Nucleus accumbens (tissue), 56 donors: ENCODE results near the gene AREL1.
A peak's percentile ranks its signal among the peaks of the same experiment; 100 is the strongest.

Experiments
- DNase-seq, 56 donors: peaks; one replicate each; lab custom pipeline; 2025; lab: John Stamatoyannopoulos, UW

The AREL1 gene

DNA sequence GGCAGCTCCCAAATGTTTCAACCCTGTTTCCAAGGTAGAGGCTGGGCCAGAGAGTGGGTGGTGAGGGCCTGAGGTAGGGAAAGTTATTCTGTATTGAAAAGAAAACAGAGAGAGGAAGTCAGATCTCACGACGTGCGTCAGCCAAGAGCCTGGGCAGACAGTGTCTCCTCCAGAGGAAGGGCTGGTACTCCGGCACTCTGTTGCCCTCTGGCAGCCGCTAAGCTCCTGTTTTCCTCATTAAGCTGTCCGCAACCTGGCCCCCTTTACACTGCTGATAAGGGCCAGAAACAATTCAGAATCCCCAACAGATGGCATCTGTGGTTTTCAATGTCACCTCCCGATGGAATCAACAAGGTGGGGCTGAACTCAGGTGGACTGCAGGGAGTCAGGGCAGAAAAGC, 74.8 kb downstream of the AREL1 start:
- DNase-seq = no peak

DNA sequence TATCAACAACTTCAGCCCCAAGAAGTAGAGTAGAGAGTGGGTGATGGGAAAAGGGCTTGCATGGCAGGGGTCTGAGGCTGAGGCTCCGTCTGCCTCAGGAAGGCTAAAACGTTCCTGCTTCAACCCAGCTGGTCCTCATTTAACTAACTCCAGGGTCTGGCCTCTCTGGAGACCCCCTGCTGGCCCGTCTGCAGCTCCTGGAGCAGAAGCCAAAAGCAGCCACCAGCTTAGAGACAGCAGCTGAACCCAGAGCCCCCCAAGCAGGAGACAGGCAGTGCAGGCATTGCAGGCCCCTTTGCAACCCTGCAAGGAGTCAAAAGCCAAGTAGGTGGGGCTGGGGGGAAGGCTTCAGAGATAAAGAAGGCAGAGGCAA, 75.7 kb downstream of the AREL1 start:
- DNase-seq = no peak

DNA sequence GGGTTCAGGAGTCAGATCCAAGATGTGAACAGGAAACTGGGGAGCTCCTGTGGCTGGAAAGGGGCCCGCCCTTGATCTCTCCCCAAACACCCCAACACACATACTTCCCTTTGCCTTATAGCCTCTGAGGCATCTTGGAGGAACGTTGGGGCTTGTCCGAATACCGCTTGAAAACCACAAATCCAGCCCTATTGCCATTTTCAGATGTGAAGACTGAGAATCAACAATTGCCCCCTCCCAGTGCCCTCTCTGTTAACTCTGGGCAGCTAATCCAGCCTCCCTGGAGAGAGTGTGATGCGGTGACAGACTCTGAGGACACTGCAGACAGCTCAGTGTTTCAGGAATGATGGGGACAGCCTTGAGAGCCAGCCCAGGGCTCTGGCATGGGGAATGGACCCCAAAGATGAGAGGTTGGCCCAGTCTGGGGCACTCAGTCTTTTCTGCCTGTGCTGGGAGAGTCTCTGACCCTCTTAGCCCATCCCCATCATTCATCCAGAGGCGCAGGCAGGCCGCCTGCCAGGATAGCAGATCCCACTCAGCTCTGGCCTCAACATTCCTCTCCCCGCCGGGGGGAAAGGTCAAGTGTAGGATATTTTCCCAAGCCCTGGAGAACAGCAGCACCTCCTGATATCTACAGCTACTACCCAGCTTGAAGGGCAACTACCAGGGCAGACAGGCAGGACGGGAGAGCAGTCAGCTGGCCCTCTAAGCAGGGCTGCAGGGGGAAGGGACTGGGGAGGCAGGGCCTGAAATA, 76.3 kb downstream of the AREL1 start:
- DNase-seq = no peak

DNA sequence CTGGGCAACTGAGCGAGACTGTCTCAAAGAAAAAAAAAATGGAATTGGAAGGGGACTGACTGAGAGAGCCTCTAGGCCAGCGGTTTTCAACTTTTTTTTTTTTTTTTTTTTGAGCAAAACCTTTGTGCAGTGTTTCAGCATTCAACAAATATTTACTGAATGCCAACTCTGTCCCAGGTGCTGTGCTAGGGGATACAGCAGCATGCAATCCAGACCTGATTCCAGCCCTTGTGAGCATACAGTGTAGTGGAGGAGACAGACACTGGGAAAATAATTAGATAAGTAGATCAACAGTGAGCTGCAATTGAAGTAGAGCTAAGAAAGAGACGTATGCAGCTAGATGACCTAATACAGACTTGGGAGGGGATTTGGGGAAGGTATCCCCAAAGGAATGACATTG, 77.0 kb downstream of the AREL1 start:
- DNase-seq = no peak

DNA sequence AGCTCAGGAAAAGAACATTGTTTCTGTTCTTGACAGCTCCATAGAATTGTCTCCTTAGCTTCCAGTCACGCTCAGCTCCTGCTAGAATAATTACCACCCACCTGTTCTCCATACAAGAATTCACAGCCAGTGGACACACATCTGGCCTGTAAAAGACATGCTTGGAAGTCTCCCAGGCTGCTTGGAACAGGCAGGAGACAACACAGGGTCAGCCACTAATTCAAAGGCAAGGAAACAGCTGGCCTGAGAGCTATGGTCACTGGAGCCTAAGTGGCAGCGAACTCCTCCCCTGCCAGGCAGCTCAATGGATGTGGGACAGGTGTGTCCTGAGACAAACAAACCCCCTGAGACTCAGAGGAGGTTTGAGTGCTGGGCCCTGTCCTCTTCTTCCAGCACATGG, 77.9 kb downstream of the AREL1 start:
- DNase-seq = no peak

DNA sequence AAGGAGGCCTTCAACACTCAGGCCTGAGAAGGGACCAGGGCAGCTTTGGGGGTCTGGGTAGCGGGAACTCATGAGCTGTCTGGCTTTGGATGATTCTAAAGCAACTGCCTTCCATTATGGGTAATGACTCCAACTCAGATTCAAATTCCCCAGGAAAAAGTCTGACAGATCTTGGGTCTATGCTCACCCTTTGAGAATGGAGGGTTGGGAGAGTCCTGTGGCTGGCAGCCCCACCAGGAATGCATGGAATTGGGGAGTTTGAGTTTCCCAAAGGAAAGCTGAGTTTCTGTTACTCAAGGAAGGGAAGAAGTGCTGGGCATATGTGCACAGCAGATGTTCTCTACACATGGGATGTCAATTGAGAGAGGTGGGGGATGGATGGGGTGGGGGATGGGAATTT, 78.4 kb downstream of the AREL1 start:
- DNase-seq = no peak

DNA sequence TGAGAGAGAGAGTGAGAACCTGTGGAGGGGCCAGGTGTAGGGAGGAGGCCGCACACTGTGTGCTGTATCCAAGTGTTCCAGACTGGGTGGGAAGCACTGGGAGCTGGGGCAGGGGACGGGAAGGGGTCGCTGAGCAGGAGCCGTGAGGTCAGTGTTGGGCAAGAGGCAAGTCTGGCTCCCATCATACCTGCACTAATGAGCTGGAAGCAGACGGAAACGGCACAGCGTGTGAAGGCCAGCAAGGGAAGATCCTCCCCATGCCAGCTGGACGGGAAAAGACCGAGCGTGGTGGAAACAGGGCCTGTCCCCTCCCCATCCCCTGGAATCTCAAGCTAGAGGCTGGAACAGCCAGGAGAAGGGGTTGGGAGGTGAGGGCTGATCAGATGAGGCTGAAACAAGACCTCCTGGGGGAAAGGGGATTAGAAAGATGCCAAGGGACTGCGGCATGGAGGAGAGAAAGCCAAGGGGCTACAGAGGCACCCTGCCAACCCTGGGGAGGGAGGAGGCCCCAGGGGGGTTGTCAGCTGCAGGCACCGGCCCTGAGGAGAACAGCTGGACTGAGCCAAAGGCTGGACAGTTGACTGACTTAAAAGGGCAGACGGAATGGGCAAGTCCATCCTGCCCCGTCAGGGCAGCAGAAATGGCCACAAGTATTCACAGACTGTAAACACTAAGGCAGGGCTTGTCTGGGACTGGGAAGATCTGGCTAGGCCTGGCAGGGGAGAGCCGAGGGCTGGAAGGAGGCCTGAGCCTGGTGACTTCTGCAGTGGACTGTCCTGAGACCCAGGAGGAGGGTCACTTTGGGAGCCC, 81.8 kb downstream of the AREL1 start:
- DNase-seq = no peak

DNA sequence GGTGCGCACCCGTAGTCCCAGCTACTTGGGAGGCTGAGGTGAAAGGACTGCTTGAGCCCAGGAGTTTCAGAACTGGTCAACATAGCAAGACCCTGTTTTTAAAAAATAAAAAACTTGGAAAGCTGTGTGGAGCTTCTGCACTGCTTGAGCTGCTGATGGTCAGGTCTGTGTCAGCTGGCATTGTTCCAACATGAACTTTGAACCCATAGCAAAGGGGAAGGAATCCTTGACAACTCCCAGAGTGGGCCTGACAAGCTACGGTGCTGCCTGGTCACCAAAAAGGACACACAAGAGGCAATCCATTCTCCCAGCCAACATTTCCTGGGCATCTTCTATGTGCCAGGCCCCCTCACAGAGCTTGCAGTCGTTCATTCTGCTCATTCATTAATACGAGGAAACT, 84.5 kb downstream of the AREL1 start:
- DNase-seq = no peak

DNA sequence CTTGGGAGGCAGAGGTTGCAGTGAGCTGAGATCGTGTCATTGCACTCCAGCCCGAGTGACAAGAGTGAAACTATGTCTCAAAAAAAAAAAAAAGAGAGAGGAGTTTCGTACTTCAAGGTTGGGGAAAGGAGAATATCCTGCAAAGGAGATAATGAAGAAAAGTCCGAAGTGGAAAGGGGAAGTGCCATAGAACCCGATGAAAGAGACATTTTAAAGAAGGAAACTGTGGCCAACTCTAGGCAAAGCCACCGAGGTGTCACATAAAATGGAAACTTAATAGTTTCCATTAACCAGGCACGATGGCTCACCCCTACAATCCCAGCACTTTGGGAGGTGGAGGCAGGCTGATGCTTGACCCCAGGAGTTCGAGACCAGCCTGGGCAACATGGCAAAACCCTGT, 85.8 kb downstream of the AREL1 start:
- DNase-seq = no peak

DNA sequence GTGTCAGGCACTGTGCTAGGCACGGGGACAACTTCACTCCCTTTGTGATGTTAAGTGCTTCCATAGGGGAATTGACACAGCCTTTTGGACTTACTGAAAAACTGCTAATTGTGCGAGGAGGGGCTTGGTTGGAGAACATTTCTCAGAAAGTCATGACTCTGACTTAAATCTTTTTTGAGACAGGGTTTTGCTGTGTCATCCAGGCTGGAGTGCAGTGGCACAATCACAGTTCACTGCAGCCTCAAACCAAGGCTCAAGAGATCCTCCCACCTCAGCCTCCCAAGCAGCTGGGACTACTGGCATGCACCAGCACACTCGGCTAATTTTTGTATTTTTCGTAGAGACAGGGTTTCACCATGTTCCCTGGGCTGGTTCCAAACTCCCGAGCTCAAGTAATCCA, 90.6 kb downstream of the AREL1 start:
- DNase-seq = no peak

DNA sequence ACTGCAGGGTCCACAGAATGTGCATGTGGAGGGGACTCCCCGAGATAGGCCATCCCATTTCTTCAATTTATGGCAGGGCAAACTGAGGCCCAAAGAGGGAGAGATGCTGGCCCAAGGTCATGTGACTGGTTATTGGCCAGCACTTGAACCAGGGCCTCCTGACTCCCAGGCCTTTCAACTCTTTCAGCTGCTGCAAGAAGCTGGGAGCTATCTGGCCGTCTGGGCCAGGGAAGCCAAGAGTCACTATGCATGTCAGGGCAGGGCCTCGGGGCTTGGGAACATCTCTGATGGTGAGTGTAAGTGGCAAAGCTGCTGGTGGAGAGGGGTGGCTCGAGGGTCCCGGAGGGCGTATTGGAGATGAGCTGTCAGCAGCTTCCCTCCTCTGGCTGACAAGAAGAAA, 91.3 kb downstream of the AREL1 start:
- DNase-seq = no peak

DNA sequence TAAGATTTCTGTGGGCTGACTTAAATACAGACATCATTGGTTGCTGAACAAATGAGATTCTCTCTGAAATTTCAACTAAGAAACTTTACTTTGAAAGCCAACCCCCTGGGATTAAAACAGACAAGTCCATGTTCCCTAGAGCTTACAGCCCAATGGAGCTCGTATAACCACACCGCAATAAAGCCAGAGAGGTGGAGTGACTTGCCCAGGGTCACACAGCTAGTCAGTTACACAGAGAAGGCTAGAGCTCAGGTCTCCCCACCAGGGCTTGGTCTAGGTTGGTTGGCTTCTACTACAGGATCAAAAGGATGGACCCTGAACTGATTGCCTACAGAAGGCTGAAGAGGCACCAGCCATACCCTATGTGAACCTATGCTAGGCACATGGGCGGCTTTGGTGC, 92.0 kb downstream of the AREL1 start:
- no peak for DNase-seq

DNA sequence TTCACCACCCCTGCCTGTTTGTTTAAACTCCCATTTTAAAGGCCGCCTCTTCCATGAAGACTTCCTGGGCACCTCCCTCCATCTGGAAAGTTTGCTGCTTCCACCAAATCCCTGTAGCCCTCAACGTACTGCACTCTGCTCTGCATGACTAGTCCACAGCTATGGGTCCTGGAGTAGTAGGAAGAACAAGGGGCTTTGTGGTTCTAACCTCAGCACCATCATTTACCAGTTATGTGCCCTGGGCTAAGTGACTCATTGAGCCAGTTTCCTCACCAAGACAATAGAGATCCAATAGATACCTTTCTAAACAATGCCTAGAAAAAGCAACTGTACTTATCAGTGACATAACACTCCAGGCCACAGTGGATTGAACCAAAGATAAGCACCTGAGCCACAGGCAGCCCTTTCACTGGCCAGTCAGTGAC, 92.4 kb downstream of the AREL1 start:
- DNase-seq = no peak

DNA sequence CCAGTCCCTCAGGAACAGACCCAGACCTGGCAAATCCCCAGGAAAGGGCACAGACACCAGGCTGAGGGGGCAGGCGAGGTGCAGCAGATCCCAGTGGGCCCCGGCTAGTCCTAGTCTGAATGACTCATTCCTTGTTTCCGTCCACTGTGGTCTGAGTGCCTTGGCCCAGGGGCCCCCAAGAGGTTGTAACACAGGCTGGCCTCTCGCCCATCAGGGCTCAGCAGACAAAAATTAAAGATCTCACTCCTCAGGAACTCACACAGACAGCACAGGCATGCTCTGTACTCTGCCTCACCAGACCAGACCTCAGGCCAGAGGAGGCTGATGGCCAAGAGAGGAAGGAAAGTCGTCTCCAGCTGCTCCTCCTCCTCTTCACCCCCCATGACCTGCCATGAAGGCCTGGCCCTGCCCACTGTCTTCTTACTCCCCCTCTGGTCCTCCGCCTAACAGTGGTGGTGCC, 93.2 kb downstream of the AREL1 start:
- DNase-seq = peak in 1 of 56 donors; percentile 15

DNA sequence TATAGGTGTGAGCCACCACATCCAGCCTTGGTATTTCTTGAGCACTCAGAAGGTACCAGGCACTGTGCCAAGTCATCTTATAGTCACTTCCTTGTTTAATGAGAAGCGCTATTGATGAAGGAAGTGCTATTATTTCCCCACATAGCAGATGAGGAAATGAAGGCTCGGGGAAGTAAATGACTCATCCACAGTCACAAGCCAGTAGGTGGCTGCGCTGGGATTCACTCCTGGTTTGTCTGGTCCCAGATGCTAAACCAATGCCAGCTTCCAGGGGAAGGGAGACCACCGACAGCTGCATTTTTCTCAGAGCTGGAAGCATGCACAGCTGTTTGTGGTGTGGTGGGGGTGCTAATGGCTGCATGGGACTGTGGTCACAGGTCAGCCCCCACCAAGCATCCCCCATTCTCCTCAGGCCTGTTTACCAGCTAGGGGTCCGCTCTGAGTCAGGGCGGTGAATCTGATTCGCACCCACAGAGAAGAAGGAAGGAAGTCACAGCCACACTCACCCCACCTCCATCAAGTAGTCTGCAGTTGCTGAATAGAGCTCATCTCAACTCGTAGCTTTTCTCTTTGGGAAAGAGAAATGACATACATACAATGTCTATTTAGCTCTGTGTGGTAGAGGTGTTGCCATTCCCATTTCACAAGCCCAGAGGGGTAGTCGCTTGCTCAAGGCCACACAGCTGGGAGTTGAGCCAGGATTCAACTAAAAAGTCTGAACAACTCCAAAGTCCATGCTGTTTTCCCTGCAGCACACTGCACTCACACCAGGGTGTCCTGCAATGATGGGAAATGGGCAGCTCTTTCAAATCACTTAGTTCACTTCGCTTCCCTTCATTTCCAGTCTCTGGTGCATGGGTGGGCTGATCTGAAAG, 94.6 kb downstream of the AREL1 start:
- no peak for DNase-seq

DNA sequence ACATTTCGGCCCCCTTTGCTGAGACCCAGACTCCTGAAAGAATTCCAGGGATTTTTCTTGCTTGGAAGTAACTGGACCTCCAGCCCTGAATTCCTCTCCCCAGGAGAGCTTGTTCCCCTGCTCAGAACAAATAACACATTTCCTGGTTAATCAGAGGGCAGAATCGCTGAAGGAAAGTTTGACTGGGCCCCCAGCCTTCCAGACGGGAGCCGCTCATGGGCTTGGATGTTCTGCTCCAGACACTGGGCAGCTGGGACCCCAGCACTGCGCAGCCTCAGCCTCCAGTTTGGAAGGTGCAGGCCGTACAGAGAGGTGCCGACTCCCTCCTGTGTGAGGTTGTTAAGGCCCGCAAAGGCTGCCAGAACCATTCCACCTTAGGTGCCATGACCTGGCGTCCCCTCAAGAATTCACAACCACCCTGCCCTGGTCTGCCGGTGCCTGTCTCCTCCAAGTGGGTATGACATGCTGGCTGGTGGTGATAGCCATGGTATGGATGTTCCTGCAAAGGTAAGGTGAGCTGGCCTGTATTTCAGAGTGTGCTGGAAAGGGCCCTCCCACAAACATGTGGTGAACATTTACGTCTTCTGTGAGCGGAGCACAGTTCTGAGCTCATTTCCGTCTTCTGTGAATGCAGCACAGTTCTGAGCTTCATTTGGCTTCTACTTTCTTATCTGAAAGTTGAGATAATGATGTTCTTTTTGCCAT, 95.7 kb downstream of the AREL1 start:
- no peak for DNase-seq

DNA sequence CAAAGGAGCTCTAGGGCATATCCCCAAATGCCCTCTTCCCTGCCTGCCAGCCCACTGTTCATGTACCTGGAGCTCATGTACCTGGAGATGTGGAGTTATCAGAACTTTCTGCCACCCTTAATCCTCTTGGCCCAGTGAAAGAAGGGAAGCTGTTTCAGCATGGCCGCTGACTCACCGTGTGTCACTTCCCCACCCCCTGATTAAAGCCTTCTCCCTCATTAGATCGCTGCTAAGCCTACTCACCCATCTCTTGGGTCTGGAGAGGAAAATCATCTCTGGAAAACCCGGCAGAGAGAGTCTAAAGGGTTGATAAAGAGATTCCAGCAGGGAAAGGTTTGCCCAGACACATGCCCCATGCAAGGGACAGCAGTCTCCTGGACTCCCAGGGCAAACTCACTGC, 96.4 kb downstream of the AREL1 start:
- DNase-seq = no peak

DNA sequence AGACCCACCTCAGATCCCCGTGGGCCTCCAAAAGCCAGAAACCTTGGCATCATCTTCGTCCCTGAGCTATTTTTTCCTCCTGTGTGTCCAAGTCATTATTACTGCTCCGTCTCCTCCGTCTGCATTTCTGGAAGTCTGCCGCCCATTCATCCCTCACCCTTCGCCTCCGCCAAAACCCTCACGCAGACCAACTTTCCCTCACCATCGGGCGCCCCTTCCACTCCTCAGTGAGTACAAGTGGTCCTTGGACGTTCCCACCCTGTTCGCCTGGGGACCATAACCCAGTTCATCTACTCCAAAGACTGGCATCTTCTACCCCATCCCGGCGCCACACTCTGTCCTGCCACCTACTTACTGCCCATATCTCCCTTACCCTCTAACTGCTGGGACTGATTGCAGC, 97.1 kb downstream of the AREL1 start:
- no peak for DNase-seq

DNA sequence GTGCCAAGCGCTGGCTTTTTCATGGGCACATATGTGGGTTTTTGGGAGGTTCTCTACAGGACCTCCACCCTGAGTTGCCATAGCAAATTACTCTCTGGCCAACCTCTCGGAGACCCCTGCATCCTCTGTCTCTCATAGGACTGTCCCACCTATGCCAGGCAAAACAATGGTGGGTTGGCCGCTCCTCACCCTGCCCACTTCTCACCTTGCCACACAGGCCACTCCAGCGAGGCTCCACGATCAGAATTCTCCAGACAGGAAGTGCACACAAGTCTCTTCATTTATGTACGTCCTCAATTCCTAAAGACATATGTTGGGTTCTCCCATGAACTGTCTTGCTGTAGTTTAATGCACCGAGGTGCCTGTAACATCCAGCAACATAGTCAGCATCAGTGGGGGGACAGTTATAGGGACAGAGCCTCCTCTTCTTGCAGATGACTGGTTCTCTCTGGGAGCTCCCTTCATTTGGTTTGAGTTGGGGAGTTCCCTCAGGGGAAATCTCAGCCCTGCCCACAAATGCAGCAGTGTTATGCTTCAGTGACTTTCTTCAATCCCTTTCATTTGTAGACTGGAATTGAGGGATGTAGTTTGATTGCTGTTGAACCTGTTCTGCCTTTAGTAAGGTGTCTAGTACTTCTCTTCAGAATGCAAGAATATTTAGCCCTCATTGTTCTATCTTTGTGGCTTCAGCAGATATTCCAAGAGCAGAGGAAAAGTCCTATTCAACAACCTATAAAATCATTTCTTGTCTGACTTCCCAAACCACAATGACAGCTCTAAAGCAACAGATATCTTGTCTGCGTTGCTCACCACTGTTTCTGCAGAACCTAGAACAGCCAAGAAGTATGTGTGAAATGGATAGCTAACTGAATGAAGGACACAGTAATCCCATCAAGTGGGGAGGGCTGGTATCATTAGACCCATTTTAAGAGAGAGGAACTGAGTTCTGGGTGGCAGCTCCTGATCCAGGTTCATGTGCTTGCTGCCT, 98.1 kb downstream of the AREL1 start:
- DNase-seq = no peak
